Islet of Langerhans (tissue), 1 donor: Measurements from ENCODE around the gene ZCWPW2.

Experiments
- FAIRE-seq: peaks from one replicate; lab custom pipeline; 2011; peaks lifted over from hg19 to GRCh38; lab: Jason Lieb, UNC

ZCWPW2 gene

DNA sequence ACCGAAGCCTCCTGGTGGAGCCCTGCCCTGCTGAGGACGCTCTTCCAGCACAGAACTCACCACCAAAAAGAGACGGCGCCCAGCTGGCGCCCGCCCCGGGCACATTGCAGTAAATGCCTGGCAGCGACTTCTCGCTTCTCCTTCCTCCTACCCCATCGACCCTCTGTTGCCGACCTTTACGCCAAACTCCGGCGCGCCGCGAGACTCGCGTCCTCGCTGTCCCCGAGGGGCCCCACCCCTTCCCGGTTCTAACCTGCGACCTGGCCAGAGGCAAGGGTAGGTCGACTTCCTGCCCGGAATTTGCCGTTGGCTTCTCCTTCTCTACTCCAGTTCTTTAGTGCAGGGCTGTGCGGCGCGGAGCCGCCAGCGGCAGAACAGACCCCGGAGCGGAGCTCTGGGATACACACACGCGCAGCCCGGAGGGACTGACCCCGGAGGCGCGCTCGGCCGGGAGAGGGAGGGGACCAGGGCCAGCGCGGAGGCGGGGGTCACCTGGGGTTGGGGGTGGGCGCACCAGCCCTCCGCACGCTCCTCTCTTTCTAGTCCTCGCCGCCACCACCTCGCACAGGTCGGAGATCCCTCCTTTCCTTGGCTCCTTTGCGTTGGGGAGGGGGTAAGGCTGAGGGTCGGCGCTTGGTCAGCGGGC, 226.7 kb downstream of the ZCWPW2 start:
- FAIRE-seq, result no peak
